Occipital lobe (tissue), 2 donors: ENCODE results near the gene HIPK4. TPM values are rescaled to one million over a fixed set of nuclear protein-coding genes. Genes with fewer than 3 reads are reported as not detected.
"Not testable (repeated sequence)": the region's sequence is repeated elsewhere in the genome, so short reads cannot be mapped to it uniquely, and the experiment has no call there.

Experiments used
- DNase-seq: peaks from one replicate; lab custom pipeline; 2025; lab: John Stamatoyannopoulos, UW
- total RNA-seq: library from RNA; depleted of rRNA; stranded (reverse); fragments of >200 nt; gene quantifications from one replicate; pipeline ENCODE4 v1.2.3, GENCODE V29; 2014

HIPK4 gene
- total RNA-seq, 1 donor from 2014 or later = 0.16 TPM

GRCh38 chr19:40393894-40394815, 4.2 kb upstream of the HIPK4 start:
- DNase-seq = no peak

GRCh38 chr19:40392894-40393517, 3.0 kb upstream of the HIPK4 start:
- DNase-seq = no peak

- no peak for DNase-seq
Measured at GRCh38 chr19:40392123-40392522, 2.1 kb upstream of the HIPK4 start.

- no peak for DNase-seq
Measured at GRCh38 chr19:40389404-40390083, 437 bp downstream of the HIPK4 start.

- DNase-seq = no peak
Measured at GRCh38 chr19:40388481-40388880, 1.5 kb downstream of the HIPK4 start.

- no peak for DNase-seq
Measured at GRCh38 chr19:40387155-40387554, 2.8 kb downstream of the HIPK4 start.

GRCh38 chr19:40383668-40384248, 6.2 kb downstream of the HIPK4 start:
- DNase-seq = no peak

GRCh38 chr19:40381321-40381720, 8.7 kb downstream of the HIPK4 start:
- no peak for DNase-seq

- DNase-seq = no peak
Measured at GRCh38 chr19:40380199-40381037, 9.6 kb downstream of the HIPK4 start.

- DNase-seq = no peak
Measured at GRCh38 chr19:40379446-40380198, 10.4 kb downstream of the HIPK4 start.

- no peak for DNase-seq
Measured at GRCh38 chr19:40378509-40378908, 11.5 kb downstream of the HIPK4 start.

GRCh38 chr19:40377876-40378385, 12.1 kb downstream of the HIPK4 start:
- no peak for DNase-seq

GRCh38 chr19:40376286-40376862, 13.6 kb downstream of the HIPK4 start:
- DNase-seq = no peak

- DNase-seq = no peak
Measured at GRCh38 chr19:40374084-40374483, 15.9 kb downstream of the HIPK4 start.

GRCh38 chr19:40371802-40372122, 18.2 kb downstream of the HIPK4 start:
- DNase-seq = no peak

- no peak for DNase-seq
Measured at GRCh38 chr19:40370997-40371801, 18.8 kb downstream of the HIPK4 start.

- DNase-seq = not testable (repeated sequence)
Measured at GRCh38 chr19:40370253-40370652, 19.7 kb downstream of the HIPK4 start.

GRCh38 chr19:40369797-40370196, 20.2 kb downstream of the HIPK4 start:
- DNase-seq = no peak
